ENCODE results near the gene FAM20B.
A peak's percentile ranks its signal among the peaks of the same experiment; 100 is the strongest.
"Not testable (repeated sequence)": the region's sequence is repeated elsewhere in the genome, so short reads cannot be mapped to it uniquely, and the experiment has no call there.

Gene FAM20B, protein sequence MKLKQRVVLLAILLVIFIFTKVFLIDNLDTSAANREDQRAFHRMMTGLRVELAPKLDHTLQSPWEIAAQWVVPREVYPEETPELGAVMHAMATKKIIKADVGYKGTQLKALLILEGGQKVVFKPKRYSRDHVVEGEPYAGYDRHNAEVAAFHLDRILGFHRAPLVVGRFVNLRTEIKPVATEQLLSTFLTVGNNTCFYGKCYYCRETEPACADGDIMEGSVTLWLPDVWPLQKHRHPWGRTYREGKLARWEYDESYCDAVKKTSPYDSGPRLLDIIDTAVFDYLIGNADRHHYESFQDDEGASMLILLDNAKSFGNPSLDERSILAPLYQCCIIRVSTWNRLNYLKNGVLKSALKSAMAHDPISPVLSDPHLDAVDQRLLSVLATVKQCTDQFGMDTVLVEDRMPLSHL

DNA sequence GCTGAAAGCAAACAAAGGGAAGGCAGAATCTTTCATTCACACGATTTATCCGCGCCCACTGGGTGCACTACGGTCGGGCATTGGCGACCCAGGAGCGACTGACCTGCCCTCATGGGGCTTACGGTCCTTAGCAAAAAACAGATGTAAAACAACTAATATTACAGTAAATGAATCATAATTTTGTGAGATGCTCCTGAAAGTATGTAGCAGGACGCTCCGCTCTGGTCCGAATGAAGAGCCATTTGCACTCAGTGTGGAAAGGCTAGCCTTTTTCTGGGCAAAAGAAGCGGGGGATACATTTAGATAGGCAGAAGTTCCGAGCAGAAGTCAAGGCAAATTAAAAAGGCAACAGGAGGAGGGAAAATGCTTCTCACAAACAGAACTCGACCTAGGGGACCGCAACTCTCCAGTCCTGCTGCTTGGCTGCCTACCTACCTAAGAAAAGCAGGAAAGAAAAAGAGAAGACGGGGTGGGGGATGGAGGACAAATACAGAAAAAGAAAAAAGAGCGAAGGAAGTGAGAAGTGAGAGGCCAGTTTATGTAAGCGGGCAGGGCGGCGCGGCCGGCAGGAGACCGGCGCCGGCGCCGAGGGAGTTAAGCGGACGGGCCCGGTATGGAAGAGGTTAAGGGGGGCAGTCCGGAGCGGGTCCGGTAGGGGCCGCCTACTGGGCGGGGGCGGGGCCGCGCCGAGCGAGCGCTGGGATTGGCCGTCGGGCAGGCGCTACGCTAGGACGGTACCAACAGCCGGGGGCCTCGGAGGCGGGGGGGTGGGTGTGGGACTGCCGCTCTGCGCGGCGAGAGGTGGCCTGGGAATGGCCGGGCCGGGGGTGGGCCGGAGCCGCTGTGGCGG is at the start of gene FAM20B:
Gene FAM20B, plus strand, starts transcription at position 770 of the 850 bp plus-strand sequence. CDS start 17,954 bp downstream, outside the sequence.
- Histone ChIP-seq H3K4me1 (ENCODE audit: control insufficient read depth, insufficient read depth, low read length) (peaks cover 14% of the 10 kb centered on the region), H3K27ac (ENCODE audit: low read depth, low read length) (peak within 1 kb of the TSS; percentile 90), H3K9ac (ENCODE audit: low read length) (peak within 1 kb of the TSS; percentile 85)

DNA sequence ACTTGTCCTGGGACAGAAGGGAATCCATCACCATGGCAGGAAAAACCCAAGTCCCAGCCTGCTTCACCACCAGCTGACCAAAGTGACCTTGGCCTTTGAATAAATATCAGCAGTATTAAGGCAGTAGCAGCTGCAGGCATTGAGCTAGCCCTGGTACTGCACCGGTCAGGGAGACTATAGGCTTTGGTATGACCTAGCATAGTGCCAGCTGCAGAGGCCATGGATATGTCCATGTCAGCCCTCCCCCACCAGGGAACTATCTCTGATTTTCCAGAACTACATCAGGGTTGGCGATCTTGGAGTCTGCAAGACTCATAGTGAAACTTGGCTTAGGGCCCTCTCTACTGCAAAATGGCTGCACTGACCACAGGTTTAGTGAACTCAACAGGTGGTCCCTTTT is 49.2 kb upstream of the FAM20B start:
- Histone ChIP-seq H3K4me3 (ENCODE audit: low read length) (no peak overlapping the region), H3K9ac (ENCODE audit: low read length) (no peak overlapping the region), H3K36me3 (ENCODE audit: control insufficient read depth, insufficient read depth, low read length) (no peaks in the 10 kb centered on the region)

More for the DNA sequence above, at the start of gene FAM20B:
- peak within 1 kb of the TSS; percentile 91 for H3K4me3 ChIP-seq (ENCODE audit: low read length)
- no peaks in the 10 kb centered on the region for H3K36me3 ChIP-seq (ENCODE audit: control insufficient read depth, insufficient read depth, low read length)
- no peaks in the 10 kb centered on the region for H3K27me3 ChIP-seq (ENCODE audit: control insufficient read depth, insufficient read depth, low read length)

DNA sequence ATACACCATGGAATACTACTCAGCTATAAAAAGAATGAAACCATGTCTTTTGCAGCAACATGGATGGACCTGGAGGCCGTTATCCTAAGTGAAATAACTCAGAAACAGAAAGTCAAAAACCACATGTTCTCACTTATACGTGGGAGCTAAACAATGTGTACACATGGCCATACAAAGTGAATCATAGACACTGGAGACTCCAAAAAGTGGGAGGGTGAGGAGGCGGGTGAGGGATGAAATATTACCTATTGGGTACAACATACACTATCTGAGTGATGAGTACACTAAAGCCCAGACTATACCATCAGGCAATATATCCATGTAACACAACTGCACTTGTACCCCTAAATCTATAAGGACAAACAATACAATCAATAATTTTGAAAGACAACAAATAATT is 39.5 kb upstream of the FAM20B start:
- H3K4me1 ChIP-seq (ENCODE audit: control insufficient read depth, insufficient read depth, low read length), result no peaks in the 10 kb centered on the region
- no peaks in the 10 kb centered on the region for H3K27me3 ChIP-seq (ENCODE audit: control insufficient read depth, insufficient read depth, low read length)
- H3K4me3 ChIP-seq (ENCODE audit: low read length), result no peak overlapping the region
- H3K27ac ChIP-seq (ENCODE audit: low read depth, low read length), result no peak overlapping the region
- no peak overlapping the region for H3K9ac ChIP-seq (ENCODE audit: low read length)
- H3K36me3 ChIP-seq (ENCODE audit: control insufficient read depth, insufficient read depth, low read length), result no peaks in the 10 kb centered on the region

More for the DNA sequence above, 49.2 kb upstream of the FAM20B start:
- Histone ChIP-seq H3K27ac (ENCODE audit: low read depth, low read length) (no peak overlapping the region), H3K4me1 (ENCODE audit: control insufficient read depth, insufficient read depth, low read length) (no peaks in the 10 kb centered on the region), H3K27me3 (ENCODE audit: control insufficient read depth, insufficient read depth, low read length) (no peaks in the 10 kb centered on the region)

DNA sequence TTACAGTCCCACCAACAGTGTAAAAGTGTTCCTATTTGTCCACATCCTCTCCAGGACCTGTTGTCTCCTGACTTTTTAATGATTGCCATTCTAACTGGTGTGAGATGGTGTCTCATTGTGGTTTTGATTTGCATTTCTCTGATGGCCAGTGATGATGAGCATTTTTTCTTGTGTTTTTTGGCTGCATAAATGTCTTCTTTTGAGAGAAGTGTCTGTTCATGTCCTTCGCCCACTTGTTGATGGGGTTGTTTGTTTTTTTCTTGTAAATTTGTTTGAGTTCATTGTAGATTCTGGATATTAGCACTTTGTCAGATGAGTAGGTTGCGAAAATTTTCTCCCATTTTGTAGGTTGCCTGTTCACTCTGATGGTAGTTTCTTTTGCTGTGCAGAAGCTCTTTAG is 37.5 kb upstream of the FAM20B start:
- H3K36me3 ChIP-seq (ENCODE audit: control insufficient read depth, insufficient read depth, low read length); H3K27ac ChIP-seq (ENCODE audit: low read depth, low read length): not testable (repeated sequence)

DNA sequence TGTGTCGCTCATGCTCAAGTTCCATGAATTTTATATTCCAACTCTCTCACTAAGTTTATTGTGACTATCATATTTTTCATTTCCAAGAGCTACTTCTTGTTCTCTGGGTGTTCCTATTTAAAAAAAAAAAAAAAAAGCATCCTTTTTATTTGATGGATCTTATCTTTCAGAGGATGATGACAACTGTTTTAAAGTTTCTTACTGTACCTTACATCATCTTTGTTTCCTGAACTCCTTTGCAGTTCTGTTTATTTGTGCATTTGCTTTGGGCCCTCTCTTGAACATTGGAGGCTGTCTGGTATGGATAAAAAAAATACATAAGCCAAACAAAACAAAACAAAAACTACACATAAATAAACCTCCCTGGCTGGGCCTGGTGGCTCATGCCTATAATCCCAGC is 32.1 kb upstream of the FAM20B start:
- H3K9ac ChIP-seq (ENCODE audit: low read length), result no peak overlapping the region
- H3K36me3 ChIP-seq (ENCODE audit: control insufficient read depth, insufficient read depth, low read length), result no peaks in the 10 kb centered on the region
- no peak overlapping the region for H3K4me3 ChIP-seq (ENCODE audit: low read length)
- H3K27ac ChIP-seq (ENCODE audit: low read depth, low read length), result no peak overlapping the region
- no peaks in the 10 kb centered on the region for H3K4me1 ChIP-seq (ENCODE audit: control insufficient read depth, insufficient read depth, low read length)
- no peaks in the 10 kb centered on the region for H3K27me3 ChIP-seq (ENCODE audit: control insufficient read depth, insufficient read depth, low read length)

More for the DNA sequence above, 37.5 kb upstream of the FAM20B start:
- not testable (repeated sequence) for H3K9ac ChIP-seq (ENCODE audit: low read length); H3K27me3 ChIP-seq (ENCODE audit: control insufficient read depth, insufficient read depth, low read length); H3K4me1 ChIP-seq (ENCODE audit: control insufficient read depth, insufficient read depth, low read length); H3K4me3 ChIP-seq (ENCODE audit: low read length)

DNA sequence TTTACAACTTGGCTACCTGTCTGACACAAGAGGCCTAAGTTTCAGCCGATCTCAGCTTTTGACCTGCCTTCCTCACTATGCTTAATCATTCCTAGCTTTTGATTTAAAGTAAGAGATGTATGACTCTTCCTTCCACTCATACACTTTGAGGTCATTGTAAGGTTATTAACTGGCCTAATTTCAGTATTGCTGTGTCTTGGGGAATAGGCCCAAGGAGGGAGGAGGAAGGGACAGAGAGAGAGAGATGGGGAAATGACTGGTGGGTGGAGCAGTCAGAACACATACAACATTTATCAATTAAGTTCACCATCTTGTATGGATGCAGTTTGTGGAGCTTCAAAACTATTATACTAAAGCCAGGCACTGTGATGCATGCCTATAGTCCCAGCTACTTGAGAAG is 28.3 kb upstream of the FAM20B start:
- no peak overlapping the region for H3K27ac ChIP-seq (ENCODE audit: low read depth, low read length)
- H3K27me3 ChIP-seq (ENCODE audit: control insufficient read depth, insufficient read depth, low read length), result no peaks in the 10 kb centered on the region
- no peaks in the 10 kb centered on the region for H3K4me1 ChIP-seq (ENCODE audit: control insufficient read depth, insufficient read depth, low read length)
- no peak overlapping the region for H3K9ac ChIP-seq (ENCODE audit: low read length)
- no peak overlapping the region for H3K4me3 ChIP-seq (ENCODE audit: low read length)
- H3K36me3 ChIP-seq (ENCODE audit: control insufficient read depth, insufficient read depth, low read length), result no peaks in the 10 kb centered on the region

DNA sequence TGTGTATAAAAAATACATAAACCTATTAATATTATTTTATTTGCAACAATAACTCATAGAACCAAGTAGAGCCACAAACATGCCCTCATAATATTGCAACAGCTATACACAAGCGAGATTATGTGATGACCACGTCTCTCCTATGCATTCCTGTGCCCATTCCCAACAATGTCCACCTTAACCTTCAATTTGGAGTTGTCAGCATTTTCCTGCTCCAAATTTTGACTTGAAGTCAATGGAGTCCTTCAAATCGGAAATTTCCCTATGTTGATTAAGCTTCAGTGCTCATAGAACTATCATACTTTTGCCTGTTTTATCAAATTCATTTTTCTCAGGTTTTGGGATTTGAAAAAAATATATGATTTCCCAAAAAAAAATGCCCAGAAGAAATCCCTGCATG is 27.4 kb upstream of the FAM20B start:
- H3K4me1 ChIP-seq (ENCODE audit: control insufficient read depth, insufficient read depth, low read length), result no peaks in the 10 kb centered on the region
- H3K4me3 ChIP-seq (ENCODE audit: low read length), result no peak overlapping the region
- no peak overlapping the region for H3K9ac ChIP-seq (ENCODE audit: low read length)
- no peaks in the 10 kb centered on the region for H3K27me3 ChIP-seq (ENCODE audit: control insufficient read depth, insufficient read depth, low read length)
- no peak overlapping the region for H3K27ac ChIP-seq (ENCODE audit: low read depth, low read length)
- no peaks in the 10 kb centered on the region for H3K36me3 ChIP-seq (ENCODE audit: control insufficient read depth, insufficient read depth, low read length)

DNA sequence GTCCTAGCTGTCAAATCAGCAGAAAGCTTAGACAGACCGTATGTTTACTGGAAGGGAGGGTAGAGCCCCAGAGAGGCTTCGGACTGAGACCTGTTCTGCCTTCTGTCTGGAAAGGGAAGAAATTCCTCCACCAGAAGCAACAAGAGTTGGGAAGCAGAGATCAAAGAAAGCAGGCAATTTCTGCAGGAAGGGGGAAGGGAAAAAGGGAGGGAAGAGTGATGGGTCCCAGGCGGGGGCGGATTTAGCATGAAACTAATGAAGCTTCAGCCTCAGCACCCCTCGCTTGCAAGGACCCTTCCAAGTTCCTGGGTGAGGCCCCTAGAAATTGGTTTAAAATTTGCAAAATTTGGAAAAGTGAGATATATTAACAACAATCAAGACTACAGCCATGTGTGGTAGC is 26.6 kb upstream of the FAM20B start:
- Histone ChIP-seq H3K4me3 (ENCODE audit: low read length) (no peak overlapping the region), H3K9ac (ENCODE audit: low read length) (no peak overlapping the region), H3K4me1 (ENCODE audit: control insufficient read depth, insufficient read depth, low read length) (no peaks in the 10 kb centered on the region), H3K36me3 (ENCODE audit: control insufficient read depth, insufficient read depth, low read length) (no peaks in the 10 kb centered on the region), H3K27me3 (ENCODE audit: control insufficient read depth, insufficient read depth, low read length) (no peaks in the 10 kb centered on the region), H3K27ac (ENCODE audit: low read depth, low read length) (no peak overlapping the region)

DNA sequence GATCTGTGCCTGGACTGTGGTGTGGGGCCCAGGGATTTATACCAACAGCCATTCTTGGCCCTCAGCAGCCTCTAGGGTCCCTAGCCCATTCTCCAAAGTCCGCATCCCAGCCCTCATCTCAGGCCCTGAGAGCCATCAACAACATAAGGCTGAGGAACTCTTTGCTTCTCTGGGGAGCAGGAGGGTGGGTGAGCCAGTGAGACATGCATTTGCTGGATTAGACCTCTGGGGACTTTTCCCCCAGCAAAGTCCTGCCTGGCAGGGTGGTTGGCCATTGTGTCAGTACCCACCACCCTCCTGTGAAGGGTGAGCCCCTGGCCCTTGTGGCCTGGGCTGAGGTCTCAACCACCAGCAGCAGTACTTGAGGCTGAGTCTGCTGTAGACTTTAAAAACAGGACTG is 24.2 kb upstream of the FAM20B start:
- Histone ChIP-seq H3K27ac (ENCODE audit: low read depth, low read length) (no peak overlapping the region), H3K4me1 (ENCODE audit: control insufficient read depth, insufficient read depth, low read length) (no peaks in the 10 kb centered on the region), H3K9ac (ENCODE audit: low read length) (no peak overlapping the region), H3K4me3 (ENCODE audit: low read length) (no peak overlapping the region), H3K36me3 (ENCODE audit: control insufficient read depth, insufficient read depth, low read length) (no peaks in the 10 kb centered on the region), H3K27me3 (ENCODE audit: control insufficient read depth, insufficient read depth, low read length) (no peaks in the 10 kb centered on the region)

DNA sequence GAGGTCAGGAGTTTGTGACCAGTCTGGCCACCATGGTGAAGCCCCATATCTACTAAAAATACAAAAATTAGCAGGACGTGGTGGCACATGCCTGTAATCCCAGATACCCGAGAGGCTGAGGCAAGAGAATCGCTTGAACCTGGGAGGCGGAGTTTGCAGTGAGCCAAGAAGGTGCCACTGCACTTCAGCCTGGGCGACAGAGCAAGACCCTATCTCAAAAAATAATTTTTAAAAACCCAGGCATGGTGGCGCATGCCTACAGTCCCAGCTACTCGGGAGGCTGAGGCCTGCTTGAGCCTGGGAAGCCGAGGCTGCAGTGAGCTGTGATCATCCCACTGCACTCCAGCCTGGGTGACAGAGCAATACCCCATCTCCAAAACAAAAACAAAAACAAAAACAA is 23.6 kb upstream of the FAM20B start:
- H3K9ac ChIP-seq (ENCODE audit: low read length), result not testable (repeated sequence)

DNA sequence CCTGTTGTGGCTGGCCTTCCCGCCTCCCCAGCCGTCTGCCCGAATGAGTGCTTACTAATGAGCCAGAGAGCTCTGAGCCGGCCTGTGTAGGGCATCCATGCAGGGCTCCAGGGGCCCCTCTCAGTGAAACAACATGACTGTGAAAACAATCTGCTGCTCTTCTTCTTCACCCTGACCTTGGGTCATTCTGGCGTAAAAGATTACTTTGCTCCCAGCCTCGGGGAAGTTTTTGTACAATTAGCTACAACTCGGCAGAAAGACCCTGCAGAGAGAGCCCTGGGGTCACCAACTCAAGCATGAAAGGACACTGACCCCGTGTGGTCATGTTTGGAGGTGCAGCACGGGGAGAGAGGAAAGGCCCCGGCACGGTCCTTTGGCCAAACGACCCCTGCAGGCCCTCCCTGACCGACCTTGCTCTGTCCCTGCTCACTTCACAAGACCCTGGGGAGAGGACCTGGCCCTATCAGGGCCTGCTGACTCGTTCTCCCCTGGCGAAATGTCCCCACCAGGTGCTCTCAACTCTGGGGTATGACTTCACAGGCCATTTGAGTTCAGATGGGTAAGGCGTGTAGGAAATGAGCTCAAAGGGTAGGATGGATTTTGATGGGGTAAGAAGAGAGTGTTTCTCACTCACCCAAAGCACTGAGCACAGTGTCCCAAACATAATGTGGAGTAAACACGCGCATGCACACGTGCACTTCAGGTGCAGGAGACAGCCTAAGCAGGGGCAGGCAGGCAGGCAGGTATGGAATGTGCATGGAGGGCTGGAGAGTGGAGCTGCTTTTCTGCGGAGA is 22.9 kb upstream of the FAM20B start:
- no peaks in the 10 kb centered on the region for H3K36me3 ChIP-seq (ENCODE audit: control insufficient read depth, insufficient read depth, low read length)
- H3K9ac ChIP-seq (ENCODE audit: low read length), result peak overlapping the region; percentile 25
- no peaks in the 10 kb centered on the region for H3K4me1 ChIP-seq (ENCODE audit: control insufficient read depth, insufficient read depth, low read length)
- H3K27me3 ChIP-seq (ENCODE audit: control insufficient read depth, insufficient read depth, low read length), result no peaks in the 10 kb centered on the region
- H3K4me3 ChIP-seq (ENCODE audit: low read length), result peak overlapping the region; percentile 47
- no peak overlapping the region for H3K27ac ChIP-seq (ENCODE audit: low read depth, low read length)

More for the DNA sequence above, 23.6 kb upstream of the FAM20B start:
- not testable (repeated sequence) for H3K4me3 ChIP-seq (ENCODE audit: low read length); H3K36me3 ChIP-seq (ENCODE audit: control insufficient read depth, insufficient read depth, low read length); H3K4me1 ChIP-seq (ENCODE audit: control insufficient read depth, insufficient read depth, low read length); H3K27me3 ChIP-seq (ENCODE audit: control insufficient read depth, insufficient read depth, low read length); H3K27ac ChIP-seq (ENCODE audit: low read depth, low read length)

DNA sequence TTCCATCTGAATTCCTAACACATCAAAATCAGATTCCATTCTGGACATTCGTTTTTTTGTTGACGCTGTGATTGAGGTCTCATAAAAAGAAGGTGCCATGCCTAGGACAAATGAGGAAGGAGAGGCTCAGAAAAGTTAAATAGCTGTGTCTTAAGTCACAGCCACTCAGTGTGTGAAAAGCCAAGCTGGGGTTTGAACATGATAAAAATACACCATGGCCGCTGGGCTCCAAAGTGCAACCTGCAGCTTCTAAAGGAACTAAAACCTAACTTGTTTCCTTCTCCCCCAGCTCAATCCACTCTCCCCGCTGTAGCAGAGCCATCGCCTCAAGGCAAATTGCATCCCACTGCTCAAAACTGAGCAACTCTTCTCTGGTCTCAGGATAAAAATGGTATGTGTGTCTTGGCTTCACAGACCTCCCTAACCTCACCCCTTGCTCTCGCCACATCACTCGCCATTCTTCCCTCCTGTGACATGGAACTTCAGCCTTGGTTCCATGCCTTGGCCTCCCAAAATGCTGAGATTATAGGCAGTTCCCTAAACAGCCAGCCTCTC is 22.1 kb upstream of the FAM20B start:
- Histone ChIP-seq H3K27ac (ENCODE audit: low read depth, low read length) (no peak overlapping the region), H3K36me3 (ENCODE audit: control insufficient read depth, insufficient read depth, low read length) (no peaks in the 10 kb centered on the region), H3K27me3 (ENCODE audit: control insufficient read depth, insufficient read depth, low read length) (no peaks in the 10 kb centered on the region), H3K4me1 (ENCODE audit: control insufficient read depth, insufficient read depth, low read length) (no peaks in the 10 kb centered on the region), H3K4me3 (ENCODE audit: low read length) (no peak overlapping the region), H3K9ac (ENCODE audit: low read length) (no peak overlapping the region)

All from rectal smooth muscle tissue (tissue), 1 donor.